Calu3 (cell line): ENCODE data around the gene PPP1R14C. TPM values are rescaled to one million over a fixed set of nuclear protein-coding genes. Genes with fewer than 3 reads are reported as not detected.

Source experiments
- BruUV-seq: library from RNA; stranded (reverse); fragments of 400-500 nt; replicated peaks from 2 replicates; lab custom pipeline; 2021; lab: Mats Ljungman, UMichigan
- CTCF ChIA-PET: fragments of 300-600 bp; sonication (Branson Sonifier 250); formaldehyde crosslinking; loops from one replicate; lab custom pipeline; 2022; ENCODE audit warnings: antibody characterized with exemption; lab: Charles Lee
- DNase-seq: peaks from one replicate; pipeline ENCODE4 v3.0.0; 2022
- H3K27ac Mint-ChIP-seq: one replicate; pipeline ENCODE4 v1.8.0; 2022; ENCODE audit warnings: mixed read lengths; ENCODE audit not compliant: unreplicated experiment
- H3K27me3 Mint-ChIP-seq: one replicate; pipeline ENCODE4 v1.8.0; 2022; ENCODE audit warnings: mixed read lengths; ENCODE audit not compliant: unreplicated experiment
- H3K36me3 Mint-ChIP-seq: one replicate; pipeline ENCODE4 v1.8.0; 2022; ENCODE audit warnings: mild to moderate bottlenecking, moderate library complexity, mixed read lengths; ENCODE audit not compliant: insufficient read depth, unreplicated experiment
- H3K4me1 Mint-ChIP-seq: one replicate; pipeline ENCODE4 v1.8.0; 2022; ENCODE audit warnings: mild to moderate bottlenecking, low read depth, mixed read lengths; ENCODE audit not compliant: unreplicated experiment
- H3K4me3 Mint-ChIP-seq: one replicate; pipeline ENCODE4 v1.8.0; 2022; ENCODE audit warnings: mild to moderate bottlenecking, low read depth, moderate library complexity, mixed read lengths; ENCODE audit not compliant: unreplicated experiment
- H3K9me3 Mint-ChIP-seq: one replicate; pipeline ENCODE4 v1.8.0; 2022; ENCODE audit warnings: low read depth, mixed read lengths; ENCODE audit not compliant: unreplicated experiment
- CTCF ChIP-seq: fragments of 200-600 bp; IDR thresholded peaks from one replicate; pipeline ENCODE4 v1.8.0; 2022; ENCODE audit warnings: antibody characterized with exemption; ENCODE audit not compliant: unreplicated experiment
- intact Hi-C: fragments of 100-400 bp; cut with micrococcal nuclease; formaldehyde crosslinking; loops from one replicate; pipeline ENCODE4 v1.10.0; 2022; ENCODE audit not compliant: unreplicated experiment
- total RNA-seq: library from RNA; stranded (reverse); gene quantifications from 2 replicates; pipeline ENCODE4 v1.2.3, GENCODE V29; 2022

The PPP1R14C gene
- total RNA-seq, 1 experiment from 2014 or later: 3.6 TPM

- H3K27me3 Mint-ChIP-seq: no peaks in the 10 kb centered on the region
- H3K27ac Mint-ChIP-seq: no peak overlapping the region
- H3K4me1 Mint-ChIP-seq: peaks cover 8% of the 10 kb centered on the region
- no peak for TF ChIP-seq CTCF
- intact Hi-C loops: no loop called here
- no peak for DNase-seq
- no peaks in the 10 kb centered on the region for H3K36me3 Mint-ChIP-seq
- peaks cover 2% of the 10 kb centered on the region for H3K9me3 Mint-ChIP-seq
- no peak overlapping the region for H3K4me3 Mint-ChIP-seq
- CTCF ChIA-PET: no interaction called here
- no TSS peak for BruUV-seq
Measured at GRCh38 chr6:150261997-150262697, 119.3 kb downstream of the PPP1R14C start.

DNA sequence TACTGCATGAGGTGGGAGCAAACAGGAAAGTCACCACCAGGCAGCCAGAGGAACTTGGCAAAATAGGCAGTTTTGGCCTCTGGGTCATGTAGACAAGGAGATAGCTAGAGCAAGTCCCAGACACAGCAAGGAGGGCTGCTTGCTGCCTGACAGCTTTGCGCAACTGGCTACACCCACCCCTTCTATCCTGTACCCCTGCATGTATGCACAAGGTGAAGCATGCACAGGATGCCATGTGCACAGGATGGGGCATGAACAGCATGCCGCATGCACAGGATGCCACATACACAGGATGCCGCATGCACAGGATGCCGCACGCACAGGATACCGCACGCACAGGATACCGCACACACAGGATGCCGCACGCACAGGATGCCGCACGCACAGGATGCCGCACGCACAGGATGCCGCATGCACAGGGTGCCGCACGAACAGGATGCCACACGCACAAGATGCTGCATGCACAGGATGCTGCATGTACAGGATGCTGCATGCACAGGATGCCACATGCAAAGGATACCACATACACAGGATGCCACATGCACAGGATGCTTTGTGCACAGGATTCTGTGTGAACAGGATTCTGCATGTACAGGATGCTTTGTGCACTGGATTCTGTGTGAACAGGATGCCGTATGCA, 121.0 kb downstream of the PPP1R14C start:
- no peak for DNase-seq
- Mint-ChIP-seq H3K36me3 (no peaks in the 10 kb centered on the region), H3K9me3 (no peaks in the 10 kb centered on the region), H3K4me1 (peaks cover 13% of the 10 kb centered on the region), H3K4me3 (no peak overlapping the region), H3K27me3 (no peaks in the 10 kb centered on the region), H3K27ac (no peak overlapping the region)
- no TSS peak for BruUV-seq
- no peak for TF ChIP-seq CTCF
- intact Hi-C loops: no loop called here
- CTCF ChIA-PET: no interaction called here

DNA sequence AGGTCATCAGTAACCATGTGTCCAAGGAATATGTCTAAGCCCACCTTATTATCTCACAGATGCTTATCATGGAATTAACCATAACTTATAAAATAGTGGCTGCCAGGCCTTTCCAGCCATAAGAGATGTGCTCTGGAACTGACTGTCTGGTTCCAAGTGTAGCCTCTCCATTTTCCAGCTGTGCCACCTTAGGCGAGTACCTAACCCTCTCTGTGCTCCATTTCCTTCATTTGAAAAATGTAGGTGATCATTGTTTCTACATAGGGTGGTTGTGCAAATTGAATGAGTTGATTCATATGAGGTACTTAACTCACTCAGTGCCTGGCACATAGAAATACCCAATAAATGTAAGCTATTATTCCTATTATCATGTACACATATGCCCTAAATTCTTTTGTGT, 123.5 kb downstream of the PPP1R14C start:
- H3K4me1 Mint-ChIP-seq: peaks cover 32% of the 10 kb centered on the region
- H3K9me3 Mint-ChIP-seq: no peaks in the 10 kb centered on the region
- no peaks in the 10 kb centered on the region for H3K36me3 Mint-ChIP-seq
- CTCF ChIA-PET: no interaction called here
- TF ChIP-seq CTCF: no peak
- no peak overlapping the region for H3K4me3 Mint-ChIP-seq
- H3K27ac Mint-ChIP-seq: no peak overlapping the region
- intact Hi-C loops: no loop called here
- BruUV-seq: no TSS peak
- H3K27me3 Mint-ChIP-seq: no peaks in the 10 kb centered on the region
- no peak for DNase-seq

GRCh38 chr6:150266963-150267685, 124.3 kb downstream of the PPP1R14C start:
- CTCF ChIA-PET: interaction anchor here (0.6 kb wide), 1 partner anchor 58 kb away, joined by 3 read pairs; no protein-coding TSS in a partner anchor
- H3K4me1 Mint-ChIP-seq: peaks cover 32% of the 10 kb centered on the region
- no peak overlapping the region for H3K4me3 Mint-ChIP-seq
- no peak for DNase-seq
- H3K27ac Mint-ChIP-seq: no peak overlapping the region
- no peaks in the 10 kb centered on the region for H3K27me3 Mint-ChIP-seq
- no peaks in the 10 kb centered on the region for H3K9me3 Mint-ChIP-seq
- intact Hi-C loops: no loop called here
- H3K36me3 Mint-ChIP-seq: no peaks in the 10 kb centered on the region
- TF ChIP-seq CTCF: no peak
- BruUV-seq: no TSS peak
